ENCODE results near the gene SERHL2. TPM values are rescaled to one million over a fixed set of nuclear protein-coding genes. Genes with fewer than 3 reads are reported as not detected.

Gene SERHL2
- total RNA-seq, 1 experiment from 2014 or later: 1.1 TPM

DNA sequence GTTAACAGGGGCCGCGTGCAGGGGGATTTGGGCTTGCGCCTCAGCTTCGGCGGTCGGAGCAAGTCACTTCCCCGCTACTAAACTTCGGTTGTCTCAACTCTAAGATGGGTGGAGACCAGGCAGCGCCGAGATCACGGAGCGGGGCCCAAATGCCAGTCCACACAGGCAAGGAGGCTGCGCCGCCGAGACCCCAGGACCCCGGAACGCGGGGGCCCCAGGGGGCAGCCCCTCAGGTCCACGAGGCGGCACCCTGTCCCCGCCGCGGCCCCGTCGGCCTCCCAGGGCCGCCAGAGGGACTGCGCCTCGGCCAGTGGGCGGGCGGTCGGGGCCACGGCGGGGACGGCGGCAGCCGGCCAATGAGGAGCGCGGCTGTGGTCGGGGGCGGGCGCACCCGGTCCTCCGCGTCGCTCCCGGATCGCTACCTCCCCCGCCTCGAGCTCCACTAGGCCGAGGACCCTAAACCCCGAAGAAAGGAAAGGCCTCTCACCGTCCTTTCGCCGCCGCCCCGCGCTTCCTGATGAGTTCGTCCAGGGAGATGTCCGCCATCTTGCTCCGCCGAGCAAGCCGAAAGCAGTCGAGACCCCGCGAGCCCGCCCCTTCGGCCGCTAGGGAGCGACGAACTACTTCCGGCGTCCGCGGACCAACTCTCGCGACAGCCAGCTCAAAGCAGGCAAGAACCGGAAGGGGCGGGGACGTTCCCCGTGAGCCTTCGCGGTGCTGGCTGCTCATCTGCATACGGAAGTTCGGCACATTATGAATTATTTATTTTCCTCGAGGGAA lies 60.7 kb downstream of the SERHL2 start, which contains the start of gene POLDIP3 (continued):
- TF ChIP-seq, protein P1, sequence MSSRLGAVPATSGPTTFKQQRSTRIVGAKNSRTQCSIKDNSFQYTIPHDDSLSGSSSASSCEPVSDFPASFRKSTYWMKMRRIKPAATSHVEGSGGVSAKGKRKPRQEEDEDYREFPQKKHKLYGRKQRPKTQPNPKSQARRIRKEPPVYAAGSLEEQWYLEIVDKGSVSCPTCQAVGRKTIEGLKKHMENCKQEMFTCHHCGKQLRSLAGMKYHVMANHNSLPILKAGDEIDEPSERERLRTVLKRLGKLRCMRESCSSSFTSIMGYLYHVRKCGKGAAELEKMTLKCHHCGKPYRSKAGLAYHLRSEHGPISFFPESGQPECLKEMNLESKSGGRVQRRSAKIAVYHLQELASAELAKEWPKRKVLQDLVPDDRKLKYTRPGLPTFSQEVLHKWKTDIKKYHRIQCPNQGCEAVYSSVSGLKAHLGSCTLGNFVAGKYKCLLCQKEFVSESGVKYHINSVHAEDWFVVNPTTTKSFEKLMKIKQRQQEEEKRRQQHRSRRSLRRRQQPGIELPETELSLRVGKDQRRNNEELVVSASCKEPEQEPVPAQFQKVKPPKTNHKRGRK (CRISPR knock-in tag; IDR thresholded peaks at IDR 0.05; ENCODE audit: borderline replicate concordance): no peak
- TF ChIP-seq NR3C1 (CRISPR knock-in tag; conservative IDR thresholded peaks at IDR 0.05; ENCODE audit: low read depth) (no peak), GRHL2 (CRISPR knock-in tag; IDR thresholded peaks at IDR 0.05; ENCODE audit: insufficient replicate concordance, severe bottlenecking) (no peak), ESRRA (CRISPR knock-in tag; IDR thresholded peaks at IDR 0.05; ENCODE audit: borderline replicate concordance) (no peak), NR1H2 (CRISPR knock-in tag; IDR thresholded peaks at IDR 0.05) (no peak), ELF4 (CRISPR knock-in tag; IDR thresholded peaks at IDR 0.05; ENCODE audit: low read depth) (no peak), FOXK1 (CRISPR knock-in tag; IDR thresholded peaks at IDR 0.05) (peak; percentile 10; the same call in 1 of the 2 replicates), KAT7 (CRISPR knock-in tag; IDR thresholded peaks at IDR 0.05; ENCODE audit: borderline replicate concordance) (no peak), TP53 (CRISPR knock-in tag; IDR thresholded peaks at IDR 0.05) (no peak), ZNF232 (CRISPR knock-in tag; IDR thresholded peaks at IDR 0.05) (0 out of 2 replicates have a peak, but pooled peaks have one; percentile 53), ZNF396 (CRISPR knock-in tag; IDR thresholded peaks at IDR 0.05; ENCODE audit: borderline replicate concordance) (no peak), FOXJ3 (CRISPR knock-in tag; IDR thresholded peaks at IDR 0.05; ENCODE audit: borderline replicate concordance) (no peak), ZNF317 (CRISPR knock-in tag; IDR thresholded peaks at IDR 0.05; ENCODE audit: borderline replicate concordance, low read depth) (no peak), NFYB (CRISPR knock-in tag; conservative IDR thresholded peaks at IDR 0.05; ENCODE audit: low read depth) (no peak; the same call in 1 of the 2 replicates), SP1 (CRISPR knock-in tag; conservative IDR thresholded peaks at IDR 0.05) (peak; percentile 93), ETV6 (CRISPR knock-in tag; IDR thresholded peaks at IDR 0.05) (peak; percentile 51; the same call in 1 of the 2 replicates)
- TF ChIP-seq, protein P2, sequence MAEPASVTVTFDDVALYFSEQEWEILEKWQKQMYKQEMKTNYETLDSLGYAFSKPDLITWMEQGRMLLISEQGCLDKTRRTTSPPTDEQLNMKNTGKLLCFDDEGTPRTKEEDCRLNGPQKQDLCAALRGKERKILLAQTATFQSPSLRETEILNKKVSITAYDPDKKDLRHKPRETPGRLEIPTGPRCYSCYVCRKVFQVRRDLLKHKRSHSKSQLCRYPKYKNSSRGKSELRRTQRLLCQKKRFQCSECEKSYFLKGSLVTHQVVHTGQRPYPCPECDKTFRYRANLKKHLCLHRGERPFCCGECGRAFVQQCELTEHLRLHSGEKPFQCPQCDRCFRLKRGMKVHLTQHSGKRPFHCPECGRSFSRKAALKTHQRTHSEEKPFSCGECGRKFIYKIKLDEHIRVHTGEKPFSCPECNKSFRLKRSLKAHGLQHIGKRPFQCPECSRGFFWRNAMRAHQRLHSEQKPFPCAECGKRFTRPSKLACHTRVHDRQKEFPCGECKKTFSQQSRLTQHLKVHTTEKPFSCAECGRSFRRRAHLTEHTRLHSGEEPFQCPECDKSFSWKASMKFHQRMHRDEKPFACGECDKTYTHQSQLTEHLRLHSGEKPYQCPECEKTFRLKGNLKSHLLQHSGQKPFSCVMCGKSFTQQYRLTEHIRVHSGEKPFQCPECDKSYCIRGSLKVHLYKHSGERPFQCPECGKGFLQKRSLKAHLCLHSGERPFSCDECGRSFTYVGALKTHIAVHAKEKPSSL (CRISPR knock-in tag; conservative IDR thresholded peaks at IDR 0.05): no peak
- TF ChIP-seq, protein P3, sequence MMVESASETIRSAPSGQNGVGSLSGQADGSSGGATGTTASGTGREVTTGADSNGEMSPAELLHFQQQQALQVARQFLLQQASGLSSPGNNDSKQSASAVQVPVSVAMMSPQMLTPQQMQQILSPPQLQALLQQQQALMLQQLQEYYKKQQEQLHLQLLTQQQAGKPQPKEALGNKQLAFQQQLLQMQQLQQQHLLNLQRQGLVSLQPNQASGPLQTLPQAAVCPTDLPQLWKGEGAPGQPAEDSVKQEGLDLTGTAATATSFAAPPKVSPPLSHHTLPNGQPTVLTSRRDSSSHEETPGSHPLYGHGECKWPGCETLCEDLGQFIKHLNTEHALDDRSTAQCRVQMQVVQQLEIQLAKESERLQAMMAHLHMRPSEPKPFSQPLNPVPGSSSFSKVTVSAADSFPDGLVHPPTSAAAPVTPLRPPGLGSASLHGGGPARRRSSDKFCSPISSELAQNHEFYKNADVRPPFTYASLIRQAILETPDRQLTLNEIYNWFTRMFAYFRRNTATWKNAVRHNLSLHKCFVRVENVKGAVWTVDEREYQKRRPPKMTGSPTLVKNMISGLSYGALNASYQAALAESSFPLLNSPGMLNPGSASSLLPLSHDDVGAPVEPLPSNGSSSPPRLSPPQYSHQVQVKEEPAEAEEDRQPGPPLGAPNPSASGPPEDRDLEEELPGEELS (CRISPR knock-in tag; IDR thresholded peaks at IDR 0.05): peak; percentile 21; the same call in 1 of the 2 replicates
- TF ChIP-seq, protein P4, sequence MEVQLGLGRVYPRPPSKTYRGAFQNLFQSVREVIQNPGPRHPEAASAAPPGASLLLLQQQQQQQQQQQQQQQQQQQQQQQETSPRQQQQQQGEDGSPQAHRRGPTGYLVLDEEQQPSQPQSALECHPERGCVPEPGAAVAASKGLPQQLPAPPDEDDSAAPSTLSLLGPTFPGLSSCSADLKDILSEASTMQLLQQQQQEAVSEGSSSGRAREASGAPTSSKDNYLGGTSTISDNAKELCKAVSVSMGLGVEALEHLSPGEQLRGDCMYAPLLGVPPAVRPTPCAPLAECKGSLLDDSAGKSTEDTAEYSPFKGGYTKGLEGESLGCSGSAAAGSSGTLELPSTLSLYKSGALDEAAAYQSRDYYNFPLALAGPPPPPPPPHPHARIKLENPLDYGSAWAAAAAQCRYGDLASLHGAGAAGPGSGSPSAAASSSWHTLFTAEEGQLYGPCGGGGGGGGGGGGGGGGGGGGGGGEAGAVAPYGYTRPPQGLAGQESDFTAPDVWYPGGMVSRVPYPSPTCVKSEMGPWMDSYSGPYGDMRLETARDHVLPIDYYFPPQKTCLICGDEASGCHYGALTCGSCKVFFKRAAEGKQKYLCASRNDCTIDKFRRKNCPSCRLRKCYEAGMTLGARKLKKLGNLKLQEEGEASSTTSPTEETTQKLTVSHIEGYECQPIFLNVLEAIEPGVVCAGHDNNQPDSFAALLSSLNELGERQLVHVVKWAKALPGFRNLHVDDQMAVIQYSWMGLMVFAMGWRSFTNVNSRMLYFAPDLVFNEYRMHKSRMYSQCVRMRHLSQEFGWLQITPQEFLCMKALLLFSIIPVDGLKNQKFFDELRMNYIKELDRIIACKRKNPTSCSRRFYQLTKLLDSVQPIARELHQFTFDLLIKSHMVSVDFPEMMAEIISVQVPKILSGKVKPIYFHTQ (CRISPR knock-in tag; IDR thresholded peaks at IDR 0.05): no peak
- TF ChIP-seq, protein P5, sequence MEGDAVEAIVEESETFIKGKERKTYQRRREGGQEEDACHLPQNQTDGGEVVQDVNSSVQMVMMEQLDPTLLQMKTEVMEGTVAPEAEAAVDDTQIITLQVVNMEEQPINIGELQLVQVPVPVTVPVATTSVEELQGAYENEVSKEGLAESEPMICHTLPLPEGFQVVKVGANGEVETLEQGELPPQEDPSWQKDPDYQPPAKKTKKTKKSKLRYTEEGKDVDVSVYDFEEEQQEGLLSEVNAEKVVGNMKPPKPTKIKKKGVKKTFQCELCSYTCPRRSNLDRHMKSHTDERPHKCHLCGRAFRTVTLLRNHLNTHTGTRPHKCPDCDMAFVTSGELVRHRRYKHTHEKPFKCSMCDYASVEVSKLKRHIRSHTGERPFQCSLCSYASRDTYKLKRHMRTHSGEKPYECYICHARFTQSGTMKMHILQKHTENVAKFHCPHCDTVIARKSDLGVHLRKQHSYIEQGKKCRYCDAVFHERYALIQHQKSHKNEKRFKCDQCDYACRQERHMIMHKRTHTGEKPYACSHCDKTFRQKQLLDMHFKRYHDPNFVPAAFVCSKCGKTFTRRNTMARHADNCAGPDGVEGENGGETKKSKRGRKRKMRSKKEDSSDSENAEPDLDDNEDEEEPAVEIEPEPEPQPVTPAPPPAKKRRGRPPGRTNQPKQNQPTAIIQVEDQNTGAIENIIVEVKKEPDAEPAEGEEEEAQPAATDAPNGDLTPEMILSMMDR (IDR thresholded peaks at IDR 0.05): no peak
- TF ChIP-seq, protein P6, sequence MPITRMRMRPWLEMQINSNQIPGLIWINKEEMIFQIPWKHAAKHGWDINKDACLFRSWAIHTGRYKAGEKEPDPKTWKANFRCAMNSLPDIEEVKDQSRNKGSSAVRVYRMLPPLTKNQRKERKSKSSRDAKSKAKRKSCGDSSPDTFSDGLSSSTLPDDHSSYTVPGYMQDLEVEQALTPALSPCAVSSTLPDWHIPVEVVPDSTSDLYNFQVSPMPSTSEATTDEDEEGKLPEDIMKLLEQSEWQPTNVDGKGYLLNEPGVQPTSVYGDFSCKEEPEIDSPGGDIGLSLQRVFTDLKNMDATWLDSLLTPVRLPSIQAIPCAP (CRISPR knock-in tag; IDR thresholded peaks at IDR 0.05): no peak
- TF ChIP-seq, protein P7, sequence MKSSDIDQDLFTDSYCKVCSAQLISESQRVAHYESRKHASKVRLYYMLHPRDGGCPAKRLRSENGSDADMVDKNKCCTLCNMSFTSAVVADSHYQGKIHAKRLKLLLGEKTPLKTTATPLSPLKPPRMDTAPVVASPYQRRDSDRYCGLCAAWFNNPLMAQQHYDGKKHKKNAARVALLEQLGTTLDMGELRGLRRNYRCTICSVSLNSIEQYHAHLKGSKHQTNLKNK (CRISPR knock-in tag; IDR thresholded peaks at IDR 0.05): no peak
- TF ChIP-seq, protein P8, sequence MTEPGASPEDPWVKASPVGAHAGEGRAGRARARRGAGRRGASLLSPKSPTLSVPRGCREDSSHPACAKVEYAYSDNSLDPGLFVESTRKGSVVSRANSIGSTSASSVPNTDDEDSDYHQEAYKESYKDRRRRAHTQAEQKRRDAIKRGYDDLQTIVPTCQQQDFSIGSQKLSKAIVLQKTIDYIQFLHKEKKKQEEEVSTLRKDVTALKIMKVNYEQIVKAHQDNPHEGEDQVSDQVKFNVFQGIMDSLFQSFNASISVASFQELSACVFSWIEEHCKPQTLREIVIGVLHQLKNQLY (CRISPR knock-in tag; IDR thresholded peaks at IDR 0.05): no peak
